Hypothalamus (tissue), 51 donors: ENCODE results near the gene ASXL2.
"Not testable (repeated sequence)": the region's sequence is repeated elsewhere in the genome, so short reads cannot be mapped to it uniquely, and the experiment has no call there.

Experiments used
- DNase-seq, 51 donors: peaks; one replicate each; lab custom pipeline; 2025; lab: John Stamatoyannopoulos, UW

ASXL2 gene

DNA sequence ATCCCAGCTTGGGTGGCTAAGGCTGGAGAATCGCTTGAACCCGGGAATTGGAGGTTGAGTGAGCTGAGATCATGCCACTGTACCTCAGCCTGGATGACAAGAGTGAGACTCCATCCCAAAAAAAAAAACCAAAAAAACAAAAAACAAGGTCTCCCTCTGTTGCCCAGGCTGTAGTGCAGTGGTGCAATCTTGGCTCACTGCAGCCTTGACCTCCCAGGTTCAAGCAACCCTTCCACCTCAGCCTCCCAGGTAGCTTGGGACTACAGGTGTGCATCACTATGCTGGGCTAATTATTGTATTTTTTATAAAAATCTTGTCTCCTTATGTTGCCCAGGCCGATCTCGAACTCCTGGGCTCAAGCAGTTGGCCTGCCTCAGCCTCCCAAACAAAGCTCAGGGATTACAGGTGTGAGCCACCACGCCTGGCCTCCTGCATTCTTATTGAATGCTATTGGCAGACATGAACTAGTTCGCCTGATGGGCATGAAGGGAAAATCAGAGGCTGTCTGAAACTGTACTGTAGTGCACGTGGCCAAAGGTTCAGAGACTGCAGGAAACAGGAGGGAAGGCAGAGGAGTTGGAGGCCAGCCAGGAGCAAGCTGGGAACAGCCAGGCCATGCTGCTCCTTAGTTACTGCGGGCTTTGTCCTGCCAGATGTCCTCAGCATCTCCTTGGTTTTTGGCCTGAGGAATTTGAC is 16.0 kb upstream of the ASXL2 start:
- DNase-seq = peak in 33 of 51 donors; percentile 5 to 62 (median 27)

DNA sequence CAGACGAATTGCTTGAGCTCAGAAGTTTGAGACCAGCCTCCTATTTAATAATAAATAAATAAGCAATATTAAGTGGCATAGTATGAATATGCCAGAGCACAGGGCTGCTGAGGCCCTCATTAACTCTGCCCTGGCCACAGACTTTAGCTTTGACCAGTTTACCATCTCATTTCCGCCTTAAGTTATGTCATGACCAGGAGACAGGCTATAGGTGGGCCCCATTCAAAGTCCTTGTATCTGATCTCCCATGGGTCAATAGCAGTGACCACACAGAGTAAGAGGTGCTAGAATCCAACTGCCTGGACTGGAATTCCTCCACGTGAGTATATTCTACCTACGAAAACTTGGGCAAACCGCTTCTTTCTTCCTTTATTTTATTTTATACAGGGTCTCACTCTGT is 13.4 kb upstream of the ASXL2 start:
- DNase-seq = no peak

DNA sequence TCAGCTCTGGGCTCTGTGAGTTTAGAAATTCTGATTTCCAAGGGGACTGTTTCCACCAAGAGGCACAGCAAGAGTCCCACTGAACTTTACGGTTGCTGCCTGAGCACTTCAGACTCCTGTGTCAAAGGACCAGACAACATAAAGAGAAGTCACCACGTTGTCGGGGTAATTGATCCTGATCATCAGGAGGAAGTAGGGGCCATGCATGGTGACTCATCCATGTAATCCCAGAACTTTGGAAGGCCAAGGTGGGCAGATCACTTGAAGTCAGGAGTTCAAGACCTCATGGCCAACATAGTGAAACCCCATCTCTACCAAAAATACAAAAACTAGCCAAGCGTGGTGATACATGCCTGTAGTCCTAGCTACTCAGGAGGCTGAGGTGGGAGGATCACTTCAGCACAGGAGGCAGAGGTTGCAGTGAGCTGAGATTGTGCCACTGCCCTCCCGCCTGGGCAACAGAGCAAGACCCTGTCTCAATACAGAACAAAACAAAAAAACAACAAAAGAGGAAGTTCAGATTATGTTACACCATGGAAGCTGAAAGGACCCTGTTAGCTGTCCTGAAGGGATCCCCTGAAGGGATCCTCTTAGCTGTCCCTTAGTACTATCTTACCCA is 9.4 kb upstream of the ASXL2 start:
- DNase-seq = no peak

DNA sequence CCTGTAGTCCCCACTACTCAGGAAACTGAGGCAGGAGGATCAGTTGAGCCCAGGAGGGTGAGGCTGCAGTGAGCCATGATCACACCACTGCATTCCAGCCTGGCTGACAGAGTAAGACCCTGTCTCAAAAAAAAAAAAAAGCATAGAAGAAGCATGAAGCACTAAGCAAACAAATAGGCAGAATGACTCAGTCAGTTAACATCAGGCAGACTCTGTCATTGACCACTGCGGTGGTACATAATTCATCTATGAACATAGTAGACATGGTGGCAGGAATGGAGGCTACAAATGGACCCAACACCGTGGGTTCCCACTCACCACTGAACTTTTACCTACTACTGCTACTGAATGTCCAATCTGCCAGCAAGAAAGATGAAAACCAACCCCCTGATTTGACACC is 7.6 kb upstream of the ASXL2 start:
- DNase-seq = no peak

DNA sequence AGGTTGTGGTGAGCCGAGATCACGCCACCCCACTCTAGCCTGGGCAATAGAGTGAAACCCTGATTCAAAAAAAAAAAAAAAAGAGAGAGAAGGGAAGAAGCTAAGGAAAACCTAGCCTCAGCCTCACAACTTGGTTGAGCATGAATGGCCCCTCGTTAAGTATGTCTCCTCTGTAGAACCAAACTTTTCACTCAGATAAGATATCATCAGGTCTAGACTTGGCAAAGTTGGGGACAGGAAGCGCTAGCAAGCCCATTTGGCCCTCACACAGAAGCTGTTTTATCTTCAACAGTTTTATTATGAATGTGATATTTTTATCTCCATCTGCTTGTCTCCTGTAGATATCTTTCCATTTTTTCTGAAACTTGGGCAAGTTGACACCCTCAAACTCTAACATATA is 3.5 kb upstream of the ASXL2 start:
- DNase-seq = no peak

DNA sequence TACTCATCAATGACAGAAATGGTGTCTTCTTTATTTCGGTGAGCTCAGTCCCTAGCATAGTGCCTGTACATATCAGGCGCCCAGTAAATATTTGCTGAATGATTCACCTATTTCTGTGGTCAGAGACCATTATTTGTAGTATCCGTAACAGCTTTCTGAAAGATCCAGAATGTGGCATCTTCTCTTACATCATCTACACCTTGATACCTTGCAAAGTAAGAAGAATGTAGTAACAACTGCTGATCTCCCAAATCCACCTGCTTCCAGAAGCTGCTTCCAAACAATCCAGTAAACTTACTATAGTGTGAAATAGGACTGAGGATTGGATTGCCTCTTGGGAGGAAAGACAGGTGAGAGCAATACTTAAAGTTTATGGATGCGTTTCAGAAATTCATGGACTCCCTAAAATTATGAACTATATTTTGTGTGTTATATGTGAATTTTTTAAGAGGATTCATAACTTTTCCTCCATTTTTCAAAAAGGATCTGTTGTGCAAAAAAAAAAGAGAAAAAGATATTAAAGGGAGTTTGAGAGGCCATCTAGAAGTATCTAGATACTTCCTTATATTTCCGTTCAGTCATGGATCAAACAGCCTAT is 945 bp upstream of the ASXL2 start:
- no peak for DNase-seq

DNA sequence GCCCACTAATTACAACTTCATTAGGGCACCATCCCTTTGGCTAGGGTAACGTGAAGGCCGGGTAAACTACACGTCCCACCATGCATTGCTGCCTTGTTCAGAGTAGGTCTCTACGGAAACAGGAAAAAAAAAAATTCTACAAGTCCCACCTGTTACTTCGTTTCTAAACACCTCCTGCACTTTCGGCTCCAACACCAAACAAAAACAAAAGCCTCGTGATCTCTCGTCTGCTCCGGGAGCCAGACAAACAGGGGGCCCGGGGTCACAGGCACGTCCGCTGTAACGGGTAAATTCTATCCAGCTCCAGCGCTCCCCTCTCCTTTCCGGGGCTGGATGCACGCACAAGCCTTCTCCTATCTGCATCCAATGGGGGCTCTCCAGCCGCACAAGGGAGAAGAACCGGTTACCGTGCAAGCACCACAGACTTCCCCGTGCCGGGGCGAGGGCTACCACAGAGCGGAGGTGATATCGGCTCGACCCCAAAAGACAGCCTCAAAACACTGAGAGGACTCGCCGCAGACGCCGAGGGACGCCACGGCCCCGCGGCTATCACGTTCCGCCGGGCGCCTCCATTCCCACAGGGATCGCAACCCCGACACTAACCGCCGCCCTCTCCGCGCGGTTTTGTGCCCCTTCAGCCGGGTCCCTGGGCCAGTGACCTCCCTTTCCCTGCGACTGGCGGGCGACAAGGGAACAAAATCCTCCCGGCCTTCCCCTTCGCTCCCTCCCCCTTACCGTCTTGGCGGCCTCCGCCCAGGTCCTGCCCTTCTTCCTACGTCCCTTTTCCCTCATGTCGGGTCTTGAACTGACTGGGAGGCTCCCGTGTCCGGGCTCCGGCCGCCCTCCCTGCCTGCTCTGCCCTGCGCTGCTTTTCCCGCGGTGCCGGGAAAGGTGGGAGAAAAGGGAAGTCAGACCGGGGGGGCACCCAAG is 591 bp downstream of the ASXL2 start:
- DNase-seq = peak in 45 of 51 donors; percentile 9 to 95 (median 42)

DNA sequence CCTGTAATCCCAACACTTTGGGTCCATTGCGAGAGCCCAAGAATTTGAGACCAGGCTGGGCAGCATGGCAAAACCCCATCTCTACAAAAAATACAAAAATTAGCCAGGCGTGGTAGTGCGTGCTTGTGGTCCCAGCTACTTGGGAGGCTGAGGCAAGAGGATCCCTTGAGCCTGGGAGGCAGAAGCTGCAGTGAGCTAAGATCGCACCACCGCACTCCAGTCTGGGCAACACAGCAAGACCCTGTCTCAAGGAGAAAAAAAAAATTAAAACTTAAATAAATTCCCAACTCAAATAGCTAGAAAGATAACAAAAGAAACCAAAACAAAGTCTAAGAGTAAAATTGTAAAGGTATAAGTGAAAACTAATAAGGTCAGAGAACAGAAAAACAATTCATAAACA is 6.2 kb downstream of the ASXL2 start:
- DNase-seq = no peak

DNA sequence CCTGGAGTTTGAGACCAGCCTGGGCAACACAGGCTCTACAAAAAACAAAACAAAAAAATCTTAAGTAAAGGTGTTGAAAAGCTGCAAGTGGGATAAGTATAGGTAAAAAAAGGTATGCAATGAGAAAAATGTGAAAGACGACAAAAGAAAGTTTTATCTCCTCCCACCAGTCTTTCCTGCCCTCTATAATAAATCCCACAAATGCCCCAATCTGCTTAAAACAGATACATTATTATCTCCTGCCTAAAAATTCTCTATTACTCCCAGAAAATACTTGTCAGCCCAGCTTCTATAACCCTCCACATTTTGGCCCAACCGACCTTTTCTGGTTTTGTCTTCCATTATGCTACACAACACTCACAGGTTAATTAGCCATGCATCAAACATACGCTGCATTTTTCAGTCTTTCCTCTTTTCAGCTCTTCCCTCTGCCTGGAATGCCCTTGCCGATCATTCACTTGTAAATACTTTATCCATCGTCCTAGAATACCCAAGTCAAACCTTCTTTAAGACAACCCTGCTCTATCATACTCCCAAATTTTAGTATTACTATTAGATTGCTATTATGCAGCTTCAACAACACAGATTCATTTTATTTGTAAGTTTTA is 10.8 kb downstream of the ASXL2 start:
- no peak for DNase-seq

DNA sequence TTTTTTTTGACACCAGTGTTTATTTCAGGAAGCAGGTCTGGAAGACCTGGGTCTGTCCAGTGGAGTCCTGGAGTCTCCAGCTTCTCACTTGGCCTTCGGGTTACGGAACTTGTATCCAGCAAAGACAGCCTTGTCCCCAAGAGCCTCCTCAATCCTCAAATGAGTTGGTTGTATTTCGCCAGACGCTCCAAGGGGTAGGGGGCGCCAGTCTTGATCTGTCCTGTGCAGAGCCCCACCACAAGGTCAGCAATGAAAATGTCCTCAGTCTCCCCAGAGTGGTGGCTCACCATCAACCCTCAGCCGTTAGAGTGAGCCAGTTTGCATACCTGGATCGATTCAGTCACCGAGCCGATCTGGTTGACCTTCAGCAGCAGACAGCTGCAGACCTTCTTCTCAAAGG is 21.9 kb downstream of the ASXL2 start:
- DNase-seq = no peak

DNA sequence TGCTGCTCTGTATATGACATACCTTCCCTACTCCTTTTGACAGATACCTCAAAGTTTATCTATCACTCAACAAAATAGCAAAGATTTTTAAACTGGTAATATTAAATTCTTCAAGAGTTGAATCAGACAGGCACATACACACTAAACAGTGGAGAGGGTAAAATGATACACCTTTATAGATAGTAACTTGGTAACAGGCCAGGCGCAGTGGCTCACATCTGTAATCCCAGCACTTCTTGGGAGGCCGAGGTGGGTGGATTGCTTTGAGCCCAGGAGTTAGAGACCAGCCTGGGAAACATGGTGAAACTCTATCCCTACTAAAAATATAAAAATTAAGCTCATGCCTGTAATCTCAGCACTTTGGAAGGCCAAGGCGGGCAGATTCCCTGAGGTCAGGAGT is 23.2 kb downstream of the ASXL2 start:
- no peak for DNase-seq

DNA sequence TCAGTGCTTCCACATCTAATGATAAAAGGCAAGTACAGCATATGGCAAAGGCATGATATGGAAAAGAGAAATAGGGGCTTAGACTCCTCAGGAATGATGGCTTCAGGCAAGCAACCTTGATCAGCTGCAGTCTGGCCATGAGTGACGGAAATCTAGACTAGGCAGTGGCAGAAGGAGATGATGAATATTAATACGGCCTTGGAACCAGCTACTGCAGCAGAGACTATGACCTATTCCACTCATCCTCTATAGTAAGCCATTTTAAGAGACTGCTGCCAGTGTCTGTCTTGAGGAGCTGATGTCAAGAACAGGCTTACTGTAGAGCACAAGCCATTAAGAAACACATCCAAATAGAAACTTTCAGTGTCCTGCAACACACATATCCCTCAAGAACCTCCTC is 23.7 kb downstream of the ASXL2 start:
- no peak for DNase-seq

DNA sequence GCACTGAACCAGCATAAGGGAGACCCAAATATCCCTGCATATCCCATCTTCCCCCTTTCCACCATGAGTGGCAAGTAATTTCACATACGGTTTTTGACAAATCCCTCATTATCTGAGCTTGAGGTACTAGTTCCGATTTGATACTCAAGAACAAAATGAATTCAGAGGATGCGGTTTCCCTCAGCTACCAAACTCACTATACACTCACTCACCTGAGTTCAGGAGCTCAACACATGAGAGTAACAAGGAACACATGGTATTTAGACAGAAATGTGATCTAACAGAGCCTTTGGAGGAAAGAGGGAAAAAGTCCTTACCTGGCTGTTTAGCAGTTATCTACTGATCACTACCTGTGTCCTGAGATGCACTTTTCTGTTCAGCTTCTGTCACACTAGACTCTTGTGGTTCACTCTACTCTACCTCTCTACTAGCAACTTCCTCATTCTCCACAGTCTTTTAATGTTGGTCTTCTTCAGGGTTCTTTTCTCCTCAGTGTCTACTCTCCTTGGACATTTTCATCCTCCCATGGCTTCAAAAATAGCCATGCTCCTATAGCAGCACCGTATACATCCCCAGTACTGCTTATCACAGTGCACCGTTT is 25.1 kb downstream of the ASXL2 start:
- DNase-seq = no peak

DNA sequence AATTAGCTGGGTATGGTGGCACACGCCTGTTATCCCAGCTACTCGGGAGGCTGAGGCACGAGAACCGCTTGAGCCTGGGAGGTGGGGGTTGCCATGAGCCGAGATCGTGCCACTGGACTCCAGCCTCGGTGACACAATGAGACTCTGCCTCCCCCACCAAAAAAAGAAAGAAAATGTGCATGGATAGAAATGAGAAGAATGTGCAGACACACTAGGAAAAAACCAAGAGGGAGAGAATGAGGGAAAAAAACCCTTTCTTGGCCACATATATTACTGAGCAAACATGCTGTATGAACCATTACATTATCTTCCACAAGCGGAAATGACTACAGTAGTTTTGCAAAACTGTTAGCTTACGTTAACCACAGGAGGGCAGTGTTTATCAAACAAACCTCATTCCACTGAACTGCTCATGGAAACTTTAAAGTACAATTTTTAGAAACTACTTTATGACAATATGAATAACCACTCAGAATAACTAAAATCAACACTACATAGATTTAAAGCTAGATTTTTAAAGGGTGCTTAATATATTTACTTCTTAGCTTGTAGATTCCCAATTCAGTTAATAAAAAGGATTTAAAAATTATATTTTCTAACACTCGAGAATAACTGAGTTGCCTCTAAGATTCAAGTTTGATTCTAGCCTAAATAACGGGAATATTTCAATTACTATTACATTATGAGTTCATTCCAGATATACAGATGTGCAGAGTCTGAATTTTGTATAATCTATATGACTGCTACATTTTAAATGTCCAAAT is 26.4 kb downstream of the ASXL2 start:
- peak in 4 of 51 donors; percentile 4 to 58 (median 10) for DNase-seq

DNA sequence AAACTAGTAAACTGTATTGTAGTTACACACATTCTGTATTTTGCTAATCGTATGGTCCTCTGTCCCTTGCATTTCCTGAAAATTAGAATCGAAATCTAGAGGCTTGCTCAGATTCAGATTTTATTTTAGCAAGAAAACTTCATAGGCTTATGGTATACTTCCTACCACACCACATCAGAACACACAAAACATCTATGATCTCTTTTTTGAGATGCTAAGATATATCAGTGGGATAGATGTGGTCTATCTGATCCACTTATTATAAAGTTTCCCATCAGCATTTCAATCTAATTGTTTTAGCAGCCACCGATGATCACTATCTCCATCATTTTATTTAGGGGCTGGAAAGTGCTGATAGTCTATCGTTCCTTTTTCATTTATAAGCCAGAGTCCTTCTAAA is 27.9 kb downstream of the ASXL2 start:
- not testable (repeated sequence) for DNase-seq

DNA sequence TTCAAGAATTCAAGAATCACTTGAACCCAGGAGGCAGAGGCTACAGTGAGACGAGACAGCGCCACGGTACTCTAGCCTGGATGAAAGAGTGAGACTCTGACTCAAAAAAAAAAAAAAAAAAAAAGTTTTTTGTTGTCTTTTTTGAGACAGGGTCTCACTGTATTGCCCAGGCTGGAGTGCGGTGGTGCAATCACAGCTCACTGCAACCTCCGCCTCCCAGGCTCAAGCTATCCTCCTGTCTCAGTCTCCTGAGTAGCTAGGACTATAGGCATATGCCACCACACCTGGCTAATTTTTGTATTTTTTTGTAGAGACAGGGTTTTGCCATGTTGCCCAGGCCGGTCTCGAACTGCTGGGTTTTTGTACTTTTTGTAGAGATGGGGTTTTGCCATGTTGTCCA is 28.9 kb downstream of the ASXL2 start:
- DNase-seq = not testable (repeated sequence)

DNA sequence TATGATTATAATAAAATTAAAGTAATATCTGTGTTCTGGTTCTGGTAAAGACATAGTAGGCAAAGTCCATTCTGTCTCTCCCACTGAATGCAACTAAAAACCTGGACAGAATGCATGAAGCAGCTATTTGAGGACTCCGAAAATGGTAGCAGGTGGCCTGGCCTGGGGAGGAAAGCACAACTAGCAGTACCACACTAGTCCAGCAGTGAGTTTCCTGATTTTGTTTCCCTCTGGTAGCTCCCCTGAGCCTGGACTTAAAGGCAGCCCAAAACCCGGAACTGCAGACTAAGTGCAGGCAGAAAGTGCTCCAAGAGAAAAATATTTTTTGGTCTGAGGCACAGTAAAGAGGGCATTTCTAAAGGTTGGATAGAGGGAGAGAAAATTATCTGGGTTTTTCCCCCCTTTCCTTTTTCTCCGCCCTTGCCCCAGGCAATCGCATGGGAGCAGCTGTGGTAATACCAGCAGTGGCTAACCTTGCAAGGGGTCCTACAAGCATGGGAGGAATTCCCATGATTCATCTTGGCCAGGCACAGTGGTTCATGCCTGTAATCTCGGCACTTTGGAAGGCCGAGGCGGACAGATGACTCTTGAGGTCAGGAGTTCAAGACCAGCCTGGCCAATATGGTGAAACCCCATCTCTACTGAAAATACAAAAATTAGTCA is 32.3 kb downstream of the ASXL2 start:
- DNase-seq = no peak

DNA sequence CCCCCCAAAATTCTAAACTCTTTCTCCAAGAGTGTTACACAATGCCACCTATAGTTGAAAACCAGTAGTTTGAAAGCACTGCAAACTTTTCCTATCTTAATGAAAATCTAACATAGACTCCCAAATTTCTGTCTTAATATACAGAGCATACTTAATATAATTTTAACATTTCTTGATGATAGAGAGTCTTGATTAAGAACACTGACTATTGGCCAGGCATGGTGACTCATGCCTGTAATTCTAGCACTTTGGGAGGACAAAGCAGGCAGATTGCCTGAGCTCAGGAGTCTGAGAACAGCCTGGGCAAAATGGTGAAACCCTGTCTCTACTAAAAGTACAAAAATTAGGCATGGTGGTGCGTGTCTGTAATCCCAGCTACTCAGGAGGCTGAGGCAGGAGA is 34.2 kb downstream of the ASXL2 start:
- DNase-seq = no peak

DNA sequence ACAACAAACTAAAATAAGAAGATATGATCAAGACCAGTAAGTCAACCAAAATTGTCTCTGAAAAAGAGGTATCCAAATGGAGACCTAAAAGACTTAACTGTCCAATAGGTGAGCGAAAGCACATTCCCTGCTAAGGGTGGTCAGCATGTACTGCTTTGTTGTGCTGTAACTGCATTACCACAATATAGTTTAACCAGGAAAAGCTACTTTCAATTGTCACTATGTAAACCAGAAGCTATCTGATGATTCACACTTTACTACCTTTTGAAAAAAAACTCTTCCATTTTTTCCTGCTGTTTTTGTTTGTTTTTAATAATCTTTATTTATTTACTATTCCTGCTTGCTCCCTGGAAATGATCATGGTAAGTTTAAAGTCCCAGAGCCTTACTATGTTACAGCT is 36.1 kb downstream of the ASXL2 start:
- DNase-seq = no peak
